Heart left ventricle (tissue), 16 donors: Measurements from ENCODE around the gene CNNM4. TPM values are rescaled to one million over a fixed set of nuclear protein-coding genes. Genes with fewer than 3 reads are reported as not detected.
"Not testable (repeated sequence)": the region's sequence is repeated elsewhere in the genome, so short reads cannot be mapped to it uniquely, and the experiment has no call there.

Experiments
- ATAC-seq, 4 donors: fragments of 200-7000 bp; cut with Tn5 transposase; one replicate each; pipeline ENCODE4 v1.9.1; 2020 to 2022; ENCODE audit warnings: moderate library complexity in 4 of 4, mild to moderate bottlenecking in 3 of 4, moderate number of reproducible peaks in 1 of 4
- DNase-seq, 5 donors: peaks; one replicate each; pipeline ENCODE4 v3.0.0-alpha.2; 2020
- H3K27ac ChIP-seq, 12 donors: fragments of 200-600 bp; sonication (generic) in 4 of 12; one replicate each; pipeline versions ENCODE4 v1.5.0 to v1.8.0; 2016 to 2022; ENCODE audit warnings: mild to moderate bottlenecking in 2 of 12
- H3K27me3 ChIP-seq, 9 donors: fragments of 200-600 bp; sonication (generic) in 2 of 9; one replicate each; pipeline versions ENCODE4 v1.5.1 to v1.8.0; 2016 to 2022; ENCODE audit warnings: mild to moderate bottlenecking in 3 of 9
- H3K36me3 ChIP-seq, 9 donors: fragments of 200-600 bp; sonication (generic) in 2 of 9; one replicate each; pipeline versions ENCODE4 v1.5.0 to v1.8.0; 2018 to 2022; ENCODE audit warnings: mild to moderate bottlenecking in 2 of 9
- H3K4me1 ChIP-seq, 12 donors: fragments of 200-600 bp; sonication (generic) in 4 of 12; one replicate each; pipeline versions ENCODE4 v1.5.0 to v1.8.0; 2016 to 2022; ENCODE audit warnings: mild to moderate bottlenecking in 3 of 12
- H3K4me3 ChIP-seq, 12 donors: fragments of 200-600 bp; sonication (generic) in 4 of 12; one replicate each; pipeline versions ENCODE4 v1.5.0 to v1.8.0; 2017 to 2022; ENCODE audit warnings: mild to moderate bottlenecking in 9 of 12, moderate library complexity in 4 of 12
- H3K9me3 ChIP-seq, 12 donors: fragments of 200-600 bp; sonication (generic) in 4 of 12; one replicate each; pipeline versions ENCODE4 v1.5.0 to v1.8.0; 2016 to 2022; ENCODE audit warnings: mild to moderate bottlenecking in 1 of 12
- POLR2A ChIP-seq, 2 donors: fragments of 450-650 bp; IDR thresholded peaks; one replicate each; pipeline ENCODE4 v1.6.1; 2017; ENCODE audit warnings: antibody characterized with exemption in 2 of 2, mild to moderate bottlenecking in 2 of 2, moderate library complexity in 2 of 2
- WGBS, 4 donors: extraction: QIAGEN DNeasy Blood & Tissue Kit in 2 of 4; methylation state at CpG; one replicate each; pipeline versions ENCODE4 v1.1.5 to v1.1.7; 2013 to 2018; 5-methylcytosine and 5-hydroxymethylcytosine counted together
- intact Hi-C, 10 donors: fragments of 100-400 bp; cut with DNase I; formaldehyde crosslinking; loops; one replicate each; pipeline versions ENCODE4 v1.11.1 to v1.14.2; 2022
- polyA plus RNA-seq, 2 donors: library from polyadenylated mRNA; stranded (reverse); fragments of 200-250 nt; gene quantifications; one replicate each; pipeline ENCODE4 v1.2.3, GENCODE V29; 2013
- total RNA-seq, 9 donors: library from RNA; depleted of rRNA in 2 of 9; stranded (reverse); fragments of >200 nt in 2 of 9; fragmentation: NEBNext Ultra II Directional in 3 of 9; extraction: Animal tissue kit (Norgen Biotek cat#: 25700) in 3 of 9; gene quantifications; one replicate each; pipeline versions ENCODE4 v1.1.0 to v1.2.4, GENCODE V29; 2016 to 2023
- TF ChIP-seq, protein P1 (sequence below), 12 donors: fragments of 200-600 bp; sonication (generic) in 4 of 12; IDR thresholded peaks; one replicate each; pipeline versions ENCODE4 v1.5.0 to v1.8.0; 2018 to 2022; ENCODE audit warnings: antibody characterized with exemption in 12 of 12, mild to moderate bottlenecking in 5 of 12
- donor health status: ischemic (EF 13 %, LVEDD 7.1; RV severe dilation, severe dysfunction).
- donor health status: healthy with polysubstance abuse.
- donor health status: DM: no; HTN: yes; CAD: no.
- donor health status: DM: no; HTN: no; CAD: no.
- donor health status: ischemic (EF 25% LVEDD 6.9; RV normal size, moderate dysfunction).
- donor health status: ischemic (EF 25% LVEDD 5.7; RV mildly dilated, moderate dysfunction).
- donor health status: healthy.
- donor health status: DM: yes; HTN: yes; CAD: no.
- donor health status: ischemic (EF 35%, LVEDD 5.7; RV mildly dilated, moderate dysfunction).
- donor health status: nonischemic (EF 11% LVEDD 7.7; RV severe dilation, severe dysfunction).
- donor health status: DM: yes; HTN: yes; CAD: no.
- donor health status: PGD.
- donor health status: ischemic (EF 29% LVEDD 5.4; RV normal size, mild dysfunction).
- donor health status: nonischemic (EF 23%, LVEDD 6.1; RV moderate dilation, normal function).

CNNM4 gene
- total and polyA plus RNA-seq, 11 donors: 11.3 to 47.7 (median 27.7) TPM

DNA sequence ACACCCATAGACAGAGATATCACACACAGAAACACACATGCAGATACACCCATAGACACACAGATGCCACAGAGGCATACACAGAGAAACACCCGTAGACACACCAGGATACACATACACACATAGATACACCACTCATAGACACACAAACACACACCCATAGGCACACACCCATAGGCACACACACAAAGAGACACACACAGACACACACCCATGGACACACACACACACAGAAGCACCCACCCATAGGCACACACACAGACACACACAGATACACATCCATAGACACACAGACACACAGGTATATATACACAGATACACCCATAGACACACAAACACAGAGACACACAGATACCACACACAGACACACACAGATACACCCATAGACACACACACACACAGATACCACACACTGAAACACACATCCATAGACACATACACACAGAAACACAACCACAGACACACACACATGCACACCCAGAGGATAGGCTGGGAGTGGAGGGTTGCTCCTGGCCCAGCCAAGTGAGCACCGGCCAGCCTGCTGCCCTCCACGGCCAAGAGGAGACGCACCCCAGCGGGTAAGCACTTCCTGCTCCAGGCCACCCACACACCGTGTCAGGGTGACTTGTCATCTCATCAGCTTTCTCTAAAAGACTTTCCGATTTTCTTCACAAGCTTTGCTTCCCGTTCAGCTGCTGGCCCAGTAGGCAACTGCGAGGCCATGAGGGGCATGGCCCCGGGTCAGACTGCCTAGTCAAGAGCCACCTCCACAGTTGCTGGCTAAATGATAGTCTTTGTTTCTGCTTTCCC lies 41.3 kb downstream of the CNNM4 start:
- WGBS, 4 donors: 73 to 85% (median 82%) methylated on average over 10 of the region's 10 CpGs
- intact Hi-C loops: loop anchor here in 5 of 10 donors (5.0 kb wide), 2 partner anchors 35 to 40 kb away; partner anchors contain the start of gene CNNM4 (in 4 of the 5)

DNA sequence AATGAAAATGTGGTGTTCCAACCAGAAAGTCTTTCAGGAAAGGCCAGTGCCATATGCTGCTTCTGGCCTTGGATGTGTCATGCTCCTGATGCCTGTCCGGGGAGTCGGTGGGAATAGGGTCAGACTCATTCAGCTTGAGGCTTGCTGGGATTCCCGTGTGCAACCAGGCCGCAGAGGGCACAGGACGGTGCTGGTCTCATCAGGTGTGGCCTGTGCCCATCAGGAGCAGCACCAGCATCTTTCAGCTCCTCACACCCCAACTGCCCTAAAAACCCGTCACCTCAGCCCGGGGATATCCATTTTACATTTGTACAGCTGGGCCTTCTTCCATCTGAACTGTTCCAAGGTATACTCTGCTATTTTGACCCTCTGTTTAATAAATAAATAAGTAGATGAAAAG lies 42.0 kb downstream of the CNNM4 start:
- no peak for ATAC-seq
- peaks cover 0 to 50% (median 31%) of the 10 kb centered on the region in 9 donors for H3K36me3 ChIP-seq
- WGBS, 4 donors: 89 to 94% (median 93%) methylated on average over 7 of the region's 7 CpGs
- no peak overlapping the region for H3K27ac ChIP-seq
- intact Hi-C loops: loop anchor here in 5 of 10 donors (5.0 kb wide), 2 partner anchors 35 to 40 kb away; partner anchors contain the start of gene CNNM4 (in 4 of the 5)
- H3K4me1 ChIP-seq: peaks cover 0 to 7% (median 2%) of the 10 kb centered on the region in 12 donors
- H3K4me3 ChIP-seq: no peak overlapping the region
- DNase-seq: no peak
- no peaks in the 10 kb centered on the region for H3K9me3 ChIP-seq
- H3K27me3 ChIP-seq: no peaks in the 10 kb centered on the region
- TF ChIP-seq, protein P1, sequence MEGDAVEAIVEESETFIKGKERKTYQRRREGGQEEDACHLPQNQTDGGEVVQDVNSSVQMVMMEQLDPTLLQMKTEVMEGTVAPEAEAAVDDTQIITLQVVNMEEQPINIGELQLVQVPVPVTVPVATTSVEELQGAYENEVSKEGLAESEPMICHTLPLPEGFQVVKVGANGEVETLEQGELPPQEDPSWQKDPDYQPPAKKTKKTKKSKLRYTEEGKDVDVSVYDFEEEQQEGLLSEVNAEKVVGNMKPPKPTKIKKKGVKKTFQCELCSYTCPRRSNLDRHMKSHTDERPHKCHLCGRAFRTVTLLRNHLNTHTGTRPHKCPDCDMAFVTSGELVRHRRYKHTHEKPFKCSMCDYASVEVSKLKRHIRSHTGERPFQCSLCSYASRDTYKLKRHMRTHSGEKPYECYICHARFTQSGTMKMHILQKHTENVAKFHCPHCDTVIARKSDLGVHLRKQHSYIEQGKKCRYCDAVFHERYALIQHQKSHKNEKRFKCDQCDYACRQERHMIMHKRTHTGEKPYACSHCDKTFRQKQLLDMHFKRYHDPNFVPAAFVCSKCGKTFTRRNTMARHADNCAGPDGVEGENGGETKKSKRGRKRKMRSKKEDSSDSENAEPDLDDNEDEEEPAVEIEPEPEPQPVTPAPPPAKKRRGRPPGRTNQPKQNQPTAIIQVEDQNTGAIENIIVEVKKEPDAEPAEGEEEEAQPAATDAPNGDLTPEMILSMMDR (IDR thresholded peaks at IDR 0.05): no peak
- TF ChIP-seq POLR2A (IDR thresholded peaks at IDR 0.05): no peak

More for the DNA sequence above, 41.3 kb downstream of the CNNM4 start:
- ATAC-seq (no peak), DNase-seq (no peak)
- H3K4me3 ChIP-seq: no peak overlapping the region
- no peaks in the 10 kb centered on the region for H3K27me3 ChIP-seq
- TF ChIP-seq, protein P1 (IDR thresholded peaks at IDR 0.05): no peak
- no peak for TF ChIP-seq POLR2A (IDR thresholded peaks at IDR 0.05)
- H3K27ac ChIP-seq: peak overlapping the region in 1 of 12 donors; percentile 51
- no peaks in the 10 kb centered on the region for H3K9me3 ChIP-seq
- H3K36me3 ChIP-seq: peaks cover 0 to 56% (median 39%) of the 10 kb centered on the region in 9 donors
- peaks cover 0 to 7% (median 2%) of the 10 kb centered on the region in 12 donors for H3K4me1 ChIP-seq

DNA sequence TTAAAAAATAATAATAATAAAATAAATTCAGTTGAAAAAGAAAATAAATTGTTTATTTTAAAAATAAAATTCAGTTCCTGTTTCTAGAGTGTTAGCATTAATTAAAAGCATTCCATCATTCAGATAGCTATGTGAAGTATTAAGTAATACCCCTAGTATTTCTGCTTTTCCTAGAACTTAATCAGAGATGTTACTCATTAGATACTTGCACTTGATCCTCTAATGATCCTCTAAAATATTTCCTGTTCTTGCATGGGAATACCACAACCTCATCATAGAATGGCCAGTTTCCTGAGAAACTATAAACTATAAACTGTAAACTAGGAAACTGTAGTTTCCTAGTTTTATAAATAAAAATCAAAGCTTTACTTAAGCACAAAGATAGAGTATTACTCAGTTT lies 44.3 kb downstream of the CNNM4 start:
- no peak for DNase-seq
- H3K36me3 ChIP-seq: peaks cover 0 to 44% (median 19%) of the 10 kb centered on the region in 9 donors
- H3K27ac ChIP-seq: no peak overlapping the region
- no peaks in the 10 kb centered on the region for H3K27me3 ChIP-seq
- H3K9me3 ChIP-seq: no peaks in the 10 kb centered on the region
- intact Hi-C loops: loop anchor here in 5 of 10 donors (5.0 kb wide), 2 partner anchors 38 to 43 kb away; partner anchors contain the start of gene CNNM4 (in 4 of the 5)
- TF ChIP-seq, protein P1 (IDR thresholded peaks at IDR 0.05): no peak
- TF ChIP-seq POLR2A (IDR thresholded peaks at IDR 0.05): no peak
- peaks cover 0 to 23% (median 12%) of the 10 kb centered on the region in 12 donors for H3K4me1 ChIP-seq
- ATAC-seq: no peak
- H3K4me3 ChIP-seq: no peak overlapping the region

DNA sequence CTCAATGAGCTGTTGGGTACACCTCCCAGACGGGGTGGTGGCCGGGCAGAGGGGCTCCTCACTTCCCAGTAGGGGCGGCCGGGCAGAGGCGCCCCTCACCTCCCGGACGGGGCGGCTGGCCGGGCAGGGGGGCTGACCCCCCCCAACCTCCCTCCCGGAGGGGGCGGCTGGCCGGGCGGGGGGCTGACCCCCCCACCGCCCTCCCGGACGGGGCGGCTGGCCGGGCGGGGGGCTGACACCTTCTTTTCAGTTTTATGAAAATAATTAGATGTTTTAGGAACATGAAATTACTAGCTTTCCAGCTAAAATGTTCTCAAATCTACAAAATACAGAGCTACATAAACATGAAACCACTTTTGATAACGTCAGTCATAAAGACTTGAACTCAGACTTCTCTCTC lies 45.2 kb downstream of the CNNM4 start:
- H3K27me3 ChIP-seq, DNase-seq, H3K9me3 ChIP-seq, intact Hi-C loops, ATAC-seq, H3K4me3 ChIP-seq: not testable (repeated sequence)
- peaks cover 0 to 28% (median 16%) of the 10 kb centered on the region in 12 donors for H3K4me1 ChIP-seq
- H3K36me3 ChIP-seq: peaks cover 0 to 46% (median 25%) of the 10 kb centered on the region in 9 donors
- peak overlapping the region in 1 of 12 donors; percentile 67 for H3K27ac ChIP-seq
- 95 to 97% (median 96%) methylated on average over 8 to 18 of the region's 20 CpGs for WGBS, 4 donors
